Parathyroid adenoma (tissue), 2 donors: ENCODE results near the gene RBM42.

Experiments
- H2AFZ ChIP-seq: fragments of 300-600 bp; sonication (generic); one replicate; pipeline ENCODE4 v1.7.0; 2017; ENCODE audit warnings: antibody characterized with exemption, mild to moderate bottlenecking
- H3K27ac ChIP-seq: fragments of 300-600 bp; sonication (generic); one replicate; pipeline ENCODE4 v1.7.0; 2017
- H3K27me3 ChIP-seq: fragments of 300-600 bp; sonication (generic); one replicate; pipeline ENCODE4 v1.7.0; 2017; ENCODE audit warnings: low read length; ENCODE audit not compliant: control insufficient read depth, insufficient read depth
- H3K36me3 ChIP-seq: fragments of 300-600 bp; sonication (generic); one replicate; pipeline ENCODE4 v1.7.0; 2017; ENCODE audit warnings: low read length; ENCODE audit not compliant: control insufficient read depth, insufficient read depth
- H3K4me1 ChIP-seq: fragments of 300-600 bp; sonication (generic); one replicate; pipeline ENCODE4 v1.7.0; 2017; ENCODE audit warnings: control low read depth
- H3K4me2 ChIP-seq: fragments of 300-600 bp; sonication (generic); one replicate; pipeline ENCODE4 v1.7.0; 2017; ENCODE audit warnings: low read length
- H3K4me3 ChIP-seq: fragments of 300-600 bp; sonication (generic); one replicate; pipeline ENCODE4 v1.7.0; 2017; ENCODE audit warnings: low read depth, low read length
- H3K79me2 ChIP-seq: fragments of 300-600 bp; sonication (generic); one replicate; pipeline ENCODE4 v1.7.0; 2017; ENCODE audit warnings: control low read depth
- H3K9ac ChIP-seq: fragments of 300-600 bp; sonication (generic); one replicate; pipeline ENCODE4 v1.7.0; 2017; ENCODE audit warnings: mild to moderate bottlenecking
- H3K9me3 ChIP-seq: fragments of 300-600 bp; sonication (generic); one replicate; pipeline ENCODE4 v1.7.0; 2017; ENCODE audit warnings: low read length; ENCODE audit not compliant: control insufficient read depth
- TF ChIP-seq, protein P1 (sequence below): fragments of 300-600 bp; sonication (generic); IDR thresholded peaks from one replicate; pipeline ENCODE4 v1.7.0; 2017; ENCODE audit warnings: antibody characterized with exemption, mild to moderate bottlenecking
- donor health status: primary hyperparathyroidism.

RBM42 gene

DNA sequence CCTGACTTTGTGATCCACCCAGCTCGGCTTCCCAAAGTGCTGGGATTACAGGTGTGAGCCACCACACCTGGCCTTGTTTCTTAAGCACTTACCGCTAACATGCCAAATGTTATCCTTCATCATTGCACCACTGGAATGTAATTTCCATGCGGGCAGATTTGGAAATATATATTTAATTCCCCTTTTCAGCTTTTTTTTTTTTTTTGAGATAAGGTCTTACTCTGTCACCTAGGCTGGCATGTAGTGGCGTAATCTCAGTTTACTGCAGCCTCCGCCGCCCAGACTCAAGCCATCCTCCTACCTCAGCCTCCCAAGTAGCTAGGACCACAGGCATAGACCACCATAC, 33.1 kb downstream of the RBM42 start:
- Histone ChIP-seq H3K79me2 (no peaks in the 10 kb centered on the region), H3K27me3 (no peaks in the 10 kb centered on the region), H3K4me1 (no peaks in the 10 kb centered on the region), H2AFZ (no peak overlapping the region), H3K27ac (no peak overlapping the region), H3K4me2 (no peak overlapping the region), H3K4me3 (no peak overlapping the region), H3K9ac (no peak overlapping the region), H3K36me3 (no peaks in the 10 kb centered on the region), H3K9me3 (no peaks in the 10 kb centered on the region)
- TF ChIP-seq, protein P1, sequence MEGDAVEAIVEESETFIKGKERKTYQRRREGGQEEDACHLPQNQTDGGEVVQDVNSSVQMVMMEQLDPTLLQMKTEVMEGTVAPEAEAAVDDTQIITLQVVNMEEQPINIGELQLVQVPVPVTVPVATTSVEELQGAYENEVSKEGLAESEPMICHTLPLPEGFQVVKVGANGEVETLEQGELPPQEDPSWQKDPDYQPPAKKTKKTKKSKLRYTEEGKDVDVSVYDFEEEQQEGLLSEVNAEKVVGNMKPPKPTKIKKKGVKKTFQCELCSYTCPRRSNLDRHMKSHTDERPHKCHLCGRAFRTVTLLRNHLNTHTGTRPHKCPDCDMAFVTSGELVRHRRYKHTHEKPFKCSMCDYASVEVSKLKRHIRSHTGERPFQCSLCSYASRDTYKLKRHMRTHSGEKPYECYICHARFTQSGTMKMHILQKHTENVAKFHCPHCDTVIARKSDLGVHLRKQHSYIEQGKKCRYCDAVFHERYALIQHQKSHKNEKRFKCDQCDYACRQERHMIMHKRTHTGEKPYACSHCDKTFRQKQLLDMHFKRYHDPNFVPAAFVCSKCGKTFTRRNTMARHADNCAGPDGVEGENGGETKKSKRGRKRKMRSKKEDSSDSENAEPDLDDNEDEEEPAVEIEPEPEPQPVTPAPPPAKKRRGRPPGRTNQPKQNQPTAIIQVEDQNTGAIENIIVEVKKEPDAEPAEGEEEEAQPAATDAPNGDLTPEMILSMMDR: no peak

- H2AFZ ChIP-seq: no peak overlapping the region
- H3K4me1 ChIP-seq: no peaks in the 10 kb centered on the region
- H3K36me3 ChIP-seq: no peaks in the 10 kb centered on the region
- TF ChIP-seq, protein P1: no peak
- no peaks in the 10 kb centered on the region for H3K9me3 ChIP-seq
- no peaks in the 10 kb centered on the region for H3K27me3 ChIP-seq
- no peaks in the 10 kb centered on the region for H3K79me2 ChIP-seq
- H3K9ac ChIP-seq: no peak overlapping the region
- no peak overlapping the region for H3K27ac ChIP-seq
- H3K4me3 ChIP-seq: no peak overlapping the region
- no peak overlapping the region for H3K4me2 ChIP-seq
Observed at GRCh38 chr19:35663981-35664380, 35.1 kb downstream of the RBM42 start.

GRCh38 chr19:35665157-35665556, 36.3 kb downstream of the RBM42 start:
- Histone ChIP-seq H3K4me1 (no peaks in the 10 kb centered on the region), H3K79me2 (no peaks in the 10 kb centered on the region), H3K27me3 (no peaks in the 10 kb centered on the region), H3K4me3 (no peak overlapping the region), H3K9ac (no peak overlapping the region), H3K27ac (no peak overlapping the region), H3K4me2 (no peak overlapping the region), H2AFZ (no peak overlapping the region), H3K36me3 (no peaks in the 10 kb centered on the region), H3K9me3 (no peaks in the 10 kb centered on the region)
- TF ChIP-seq, protein P1: no peak

GRCh38 chr19:35665604-35666003, 36.8 kb downstream of the RBM42 start:
- TF ChIP-seq, protein P1: no peak

GRCh38 chr19:35666251-35666913, 37.5 kb downstream of the RBM42 start, which contains the start of gene UPK1A:
Gene UPK1A, plus strand, starts transcription at chr19:35666517. Its CDS starts 296 bp downstream, at chr19:35666813.
- no peaks in the 10 kb centered on the region for H3K9me3 ChIP-seq
- H3K36me3 ChIP-seq: no peaks in the 10 kb centered on the region
- no peak within 1 kb of the TSS for H3K4me2 ChIP-seq
- no peaks in the 10 kb centered on the region for H3K4me1 ChIP-seq
- no peak within 1 kb of the TSS for H2AFZ ChIP-seq
- no peak within 1 kb of the TSS for H3K9ac ChIP-seq
- no peak within 1 kb of the TSS for H3K27ac ChIP-seq
- H3K27me3 ChIP-seq: no peaks in the 10 kb centered on the region
- TF ChIP-seq, protein P1: no peak
- no peak within 1 kb of the TSS for H3K4me3 ChIP-seq
- no peaks in the 10 kb centered on the region for H3K79me2 ChIP-seq

More at GRCh38 chr19:35665604-35666003, 36.8 kb downstream of the RBM42 start:
- Histone ChIP-seq H3K27ac (no peak overlapping the region), H3K9ac (no peak overlapping the region), H3K79me2 (no peaks in the 10 kb centered on the region), H3K4me3 (no peak overlapping the region), H3K4me1 (no peaks in the 10 kb centered on the region), H3K27me3 (no peaks in the 10 kb centered on the region), H3K4me2 (no peak overlapping the region), H3K36me3 (no peaks in the 10 kb centered on the region), H2AFZ (no peak overlapping the region), H3K9me3 (no peaks in the 10 kb centered on the region)
